ENCODE data around the gene RFC2.

GRCh38 chr7:74297516-74298233 lies 43.5 kb upstream of the RFC2 start:
- no peak for TF ChIP-seq EZH2 (IDR thresholded peaks at IDR 0.05; ENCODE audit: low read length, missing control alignments)
- TF ChIP-seq CTCF (conservative IDR thresholded peaks at IDR 0.05 in 1 of 2, IDR thresholded peaks at IDR 0.05 in 1 of 2; ENCODE audit: low read depth in 1 of 2, low read length in 2 of 2), result no peak
